Measurements from ENCODE around the gene TCTA. TPM values are rescaled to one million over a fixed set of nuclear protein-coding genes. Genes with fewer than 3 reads are reported as not detected.
A peak's percentile ranks its signal among the peaks of the same experiment; 100 is the strongest.

The TCTA gene
- total and polyA plus RNA-seq, 10 of the 15 experiments (the other 5 are each of a cell fraction or from before 2014, with no cell fraction given) = 6.5 to 30.5 (median 18.3) TPM

DNA sequence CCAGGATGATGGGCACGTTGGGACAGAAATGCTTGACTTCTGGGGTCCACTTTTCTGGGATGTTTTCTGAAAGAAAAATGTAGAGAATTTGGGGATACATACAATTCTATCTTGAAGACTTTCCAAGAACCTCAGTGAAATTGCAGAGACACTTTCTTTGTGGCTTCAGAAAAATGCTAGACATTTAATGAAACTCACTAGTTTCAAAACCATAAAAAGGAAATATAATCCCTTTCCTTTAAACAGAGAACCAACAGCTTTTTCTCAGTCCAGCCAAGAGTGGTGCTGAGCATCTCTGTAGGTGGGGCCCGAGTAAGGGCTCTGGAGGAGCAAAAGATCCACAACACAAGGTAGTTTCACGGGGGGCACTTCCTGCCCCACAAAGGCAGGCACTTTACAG is 49.7 kb upstream of the TCTA start:
- no peak for ATAC-seq

DNA sequence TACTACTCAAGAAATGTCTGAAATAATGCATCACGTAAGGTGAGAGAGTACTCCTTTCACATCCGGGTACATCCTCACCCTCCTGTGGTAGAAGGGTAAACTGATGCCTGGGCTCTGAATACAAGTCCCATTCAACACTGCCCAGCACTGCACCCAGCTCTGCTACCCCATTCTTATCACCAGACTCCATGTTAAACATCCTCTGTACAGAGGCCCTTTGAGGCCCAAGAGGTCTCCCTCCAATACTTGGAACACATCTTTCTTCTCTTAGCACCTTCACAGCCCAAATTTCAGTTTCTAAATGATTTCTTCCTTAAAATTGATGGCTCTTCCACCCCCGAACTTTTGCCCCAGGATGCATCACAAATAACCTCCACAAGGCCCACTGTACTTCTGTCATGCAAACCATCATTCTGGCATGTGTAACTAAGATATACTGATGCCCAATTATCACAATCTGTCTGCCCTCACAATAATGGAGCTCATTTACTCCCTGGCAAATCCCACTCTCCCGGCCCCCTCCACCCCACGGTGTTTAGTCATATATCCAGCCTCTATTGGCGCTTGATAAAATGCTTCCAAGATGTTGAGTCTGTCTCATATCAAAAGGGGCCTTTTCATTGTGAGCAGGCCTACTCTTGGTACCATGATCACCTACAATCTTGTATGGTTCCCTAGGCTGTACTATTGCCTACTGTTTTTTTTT is 41.5 kb upstream of the TCTA start:
- ChIA-PET CTCF (interaction anchor here (1.2 to 1.3 kb wide), 2 partner anchors 11 to 14 kb away, joined by 3 to 4 read pairs; no protein-coding TSS in a partner anchor), POLR2A (interaction anchor here (0.7 kb wide), 2 partner anchors 31 to 79 kb away, joined by 3 to 4 read pairs; partner anchors contain the start of gene USP4), RAD21 (ENCODE audit: unreplicated experiment) (interaction anchor here (1.3 kb wide), 1 partner anchor 39 kb away, joined by 3 read pairs; no protein-coding TSS in a partner anchor), SMC1A (ENCODE audit: uncharacterized antibody, unreplicated experiment) (interaction anchor here (0.6 to 1.0 kb wide), 2 partner anchors 18 to 322 kb away, joined by 3 read pairs; no protein-coding TSS in a partner anchor)
- ATAC-seq = no peak
- no peak overlapping the region for H3K9ac ChIP-seq (ENCODE audit: control insufficient read depth, insufficient read depth, low read length)
- DNase-seq (ENCODE audit: low read depth, low spot score) = no peak
- H3K4me1 ChIP-seq (ENCODE audit: control insufficient read depth, insufficient read depth, low read length) = no peaks in the 10 kb centered on the region
- no peak for FAIRE-seq
- no peak overlapping the region for H3K27ac ChIP-seq (ENCODE audit: control insufficient read depth, insufficient read depth)
- no peaks in the 10 kb centered on the region for H3K27me3 ChIP-seq (replicated peaks in 1 of 2; ENCODE audit: control insufficient read depth in 2 of 2, insufficient read depth in 2 of 2, low read length in 1 of 2)
- WGBS (ENCODE audit: insufficient coverage, insufficient replicate concordance, low lambda C conversion rate, missing lambda C conversion rate) = 59% methylated on average over 6 of the region's 6 CpGs
- intact Hi-C loops (cut with micrococcal nuclease; ENCODE audit: unreplicated experiment) = no loop called here
- H4K20me1 ChIP-seq (ENCODE audit: control insufficient read depth, insufficient read depth) = no peaks in the 10 kb centered on the region; the same call in 1 of the 2 replicates
- in situ Hi-C loops (cut with MboI) = no loop called here
- peaks cover 30 to 38% of the 10 kb centered on the region in 2 experiments for H3K36me3 ChIP-seq (ENCODE audit: control insufficient read depth in 2 of 2, insufficient read depth in 2 of 2, low read length in 1 of 2)
- H3K9me3 ChIP-seq (replicated peaks; ENCODE audit: control insufficient read depth, insufficient read depth, low read length) = no peaks in the 10 kb centered on the region
- no peak overlapping the region for H3K4me2 ChIP-seq (ENCODE audit: control insufficient read depth, insufficient read depth)
- H2AFZ ChIP-seq (ENCODE audit: control insufficient read depth, low read depth, low read length) = no peak overlapping the region
- peaks cover 36% of the 10 kb centered on the region for H3K79me2 ChIP-seq (ENCODE audit: control insufficient read depth, insufficient read depth, low read length)
- H3K4me3 ChIP-seq = no peak overlapping the region
- TSS peak; percentile 38 for BruUV-seq (replicated peaks)
- TF ChIP-seq, protein P1, sequence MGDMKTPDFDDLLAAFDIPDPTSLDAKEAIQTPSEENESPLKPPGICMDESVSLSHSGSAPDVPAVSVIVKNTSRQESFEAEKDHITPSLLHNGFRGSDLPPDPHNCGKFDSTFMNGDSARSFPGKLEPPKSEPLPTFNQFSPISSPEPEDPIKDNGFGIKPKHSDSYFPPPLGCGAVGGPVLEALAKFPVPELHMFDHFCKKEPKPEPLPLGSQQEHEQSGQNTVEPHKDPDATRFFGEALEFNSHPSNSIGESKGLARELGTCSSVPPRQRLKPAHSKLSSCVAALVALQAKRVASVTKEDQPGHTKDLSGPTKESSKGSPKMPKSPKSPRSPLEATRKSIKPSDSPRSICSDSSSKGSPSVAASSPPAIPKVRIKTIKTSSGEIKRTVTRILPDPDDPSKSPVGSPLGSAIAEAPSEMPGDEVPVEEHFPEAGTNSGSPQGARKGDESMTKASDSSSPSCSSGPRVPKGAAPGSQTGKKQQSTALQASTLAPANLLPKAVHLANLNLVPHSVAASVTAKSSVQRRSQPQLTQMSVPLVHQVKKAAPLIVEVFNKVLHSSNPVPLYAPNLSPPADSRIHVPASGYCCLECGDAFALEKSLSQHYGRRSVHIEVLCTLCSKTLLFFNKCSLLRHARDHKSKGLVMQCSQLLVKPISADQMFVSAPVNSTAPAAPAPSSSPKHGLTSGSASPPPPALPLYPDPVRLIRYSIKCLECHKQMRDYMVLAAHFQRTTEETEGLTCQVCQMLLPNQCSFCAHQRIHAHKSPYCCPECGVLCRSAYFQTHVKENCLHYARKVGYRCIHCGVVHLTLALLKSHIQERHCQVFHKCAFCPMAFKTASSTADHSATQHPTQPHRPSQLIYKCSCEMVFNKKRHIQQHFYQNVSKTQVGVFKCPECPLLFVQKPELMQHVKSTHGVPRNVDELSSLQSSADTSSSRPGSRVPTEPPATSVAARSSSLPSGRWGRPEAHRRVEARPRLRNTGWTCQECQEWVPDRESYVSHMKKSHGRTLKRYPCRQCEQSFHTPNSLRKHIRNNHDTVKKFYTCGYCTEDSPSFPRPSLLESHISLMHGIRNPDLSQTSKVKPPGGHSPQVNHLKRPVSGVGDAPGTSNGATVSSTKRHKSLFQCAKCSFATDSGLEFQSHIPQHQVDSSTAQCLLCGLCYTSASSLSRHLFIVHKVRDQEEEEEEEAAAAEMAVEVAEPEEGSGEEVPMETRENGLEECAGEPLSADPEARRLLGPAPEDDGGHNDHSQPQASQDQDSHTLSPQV (IDR thresholded peaks at IDR 0.05) = no peak
- no peak for TF ChIP-seq CHD1 (IDR thresholded peaks at IDR 0.05; ENCODE audit: low read depth, low read length)
- TF ChIP-seq, protein P2, sequence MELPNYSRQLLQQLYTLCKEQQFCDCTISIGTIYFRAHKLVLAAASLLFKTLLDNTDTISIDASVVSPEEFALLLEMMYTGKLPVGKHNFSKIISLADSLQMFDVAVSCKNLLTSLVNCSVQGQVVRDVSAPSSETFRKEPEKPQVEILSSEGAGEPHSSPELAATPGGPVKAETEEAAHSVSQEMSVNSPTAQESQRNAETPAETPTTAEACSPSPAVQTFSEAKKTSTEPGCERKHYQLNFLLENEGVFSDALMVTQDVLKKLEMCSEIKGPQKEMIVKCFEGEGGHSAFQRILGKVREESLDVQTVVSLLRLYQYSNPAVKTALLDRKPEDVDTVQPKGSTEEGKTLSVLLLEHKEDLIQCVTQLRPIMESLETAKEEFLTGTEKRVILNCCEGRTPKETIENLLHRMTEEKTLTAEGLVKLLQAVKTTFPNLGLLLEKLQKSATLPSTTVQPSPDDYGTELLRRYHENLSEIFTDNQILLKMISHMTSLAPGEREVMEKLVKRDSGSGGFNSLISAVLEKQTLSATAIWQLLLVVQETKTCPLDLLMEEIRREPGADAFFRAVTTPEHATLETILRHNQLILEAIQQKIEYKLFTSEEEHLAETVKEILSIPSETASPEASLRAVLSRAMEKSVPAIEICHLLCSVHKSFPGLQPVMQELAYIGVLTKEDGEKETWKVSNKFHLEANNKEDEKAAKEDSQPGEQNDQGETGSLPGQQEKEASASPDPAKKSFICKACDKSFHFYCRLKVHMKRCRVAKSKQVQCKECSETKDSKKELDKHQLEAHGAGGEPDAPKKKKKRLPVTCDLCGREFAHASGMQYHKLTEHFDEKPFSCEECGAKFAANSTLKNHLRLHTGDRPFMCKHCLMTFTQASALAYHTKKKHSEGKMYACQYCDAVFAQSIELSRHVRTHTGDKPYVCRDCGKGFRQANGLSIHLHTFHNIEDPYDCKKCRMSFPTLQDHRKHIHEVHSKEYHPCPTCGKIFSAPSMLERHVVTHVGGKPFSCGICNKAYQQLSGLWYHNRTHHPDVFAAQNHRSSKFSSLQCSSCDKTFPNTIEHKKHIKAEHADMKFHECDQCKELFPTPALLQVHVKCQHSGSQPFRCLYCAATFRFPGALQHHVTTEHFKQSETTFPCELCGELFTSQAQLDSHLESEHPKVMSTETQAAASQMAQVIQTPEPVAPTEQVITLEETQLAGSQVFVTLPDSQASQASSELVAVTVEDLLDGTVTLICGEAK (IDR thresholded peaks at IDR 0.05; ENCODE audit: borderline replicate concordance) = no peak
- TF ChIP-seq JUND (IDR thresholded peaks at IDR 0.05; ENCODE audit: low read depth, low read length) = no peak

More for the DNA sequence above, 49.7 kb upstream of the TCTA start:
- POLR2A ChIA-PET = interaction anchor here (0.7 to 1.3 kb wide), 4 partner anchors 23 to 1371 kb away, joined by 3 to 6 read pairs (median 4); partner anchors contain the start of genes RHOA, TCTA and USP4
- no peak overlapping the region for H3K9ac ChIP-seq (ENCODE audit: control insufficient read depth, insufficient read depth, low read length)
- H3K4me3 ChIP-seq = no peak overlapping the region
- H3K27ac ChIP-seq (ENCODE audit: control insufficient read depth, insufficient read depth) = no peak overlapping the region
- no peaks in the 10 kb centered on the region for H3K27me3 ChIP-seq (replicated peaks in 1 of 2; ENCODE audit: control insufficient read depth in 2 of 2, insufficient read depth in 2 of 2, low read length in 1 of 2)
- peaks cover 5% of the 10 kb centered on the region for H3K4me1 ChIP-seq (ENCODE audit: control insufficient read depth, insufficient read depth, low read length)
- in situ Hi-C loops (cut with MboI) = no loop called here
- DNase-seq (ENCODE audit: low read depth, low spot score) (no peak), FAIRE-seq (no peak)
- no peaks in the 10 kb centered on the region for H3K9me3 ChIP-seq (replicated peaks; ENCODE audit: control insufficient read depth, insufficient read depth, low read length)
- 85% methylated on average over 3 of the region's 3 CpGs for WGBS (ENCODE audit: insufficient coverage, insufficient replicate concordance, low lambda C conversion rate, missing lambda C conversion rate)
- BruUV-seq (replicated peaks) = no TSS peak
- no peak overlapping the region for H2AFZ ChIP-seq (ENCODE audit: control insufficient read depth, low read depth, low read length)
- intact Hi-C loops (cut with micrococcal nuclease; ENCODE audit: unreplicated experiment) = no loop called here
- SMC1A ChIA-PET (ENCODE audit: uncharacterized antibody, unreplicated experiment) = interaction anchor here (0.9 to 1.5 kb wide), 3 partner anchors 22 to 47 kb away, joined by 3 to 5 read pairs (median 4); partner anchors contain the start of gene USP4
- no peak overlapping the region for H3K4me2 ChIP-seq (ENCODE audit: control insufficient read depth, insufficient read depth)
- RAD21 ChIA-PET (ENCODE audit: unreplicated experiment) = no interaction called here
- CTCF ChIA-PET = interaction anchor here (1.5 to 1.6 kb wide), 2 partner anchors 22 to 87 kb away, joined by 3 to 6 read pairs; partner anchors contain the start of gene USP4
- H3K36me3 ChIP-seq (ENCODE audit: control insufficient read depth in 2 of 2, insufficient read depth in 2 of 2, low read length in 1 of 2) = peaks cover 23 to 29% of the 10 kb centered on the region in 2 experiments
- TF ChIP-seq HDGF (IDR thresholded peaks at IDR 0.05) (no peak), POU2F2 (IDR thresholded peaks at IDR 0.05; ENCODE audit: borderline replicate concordance, low read depth, low read length) (no peak), RCOR1 (conservative IDR thresholded peaks at IDR 0.05; ENCODE audit: low read depth, low read length) (no peak), FOS (IDR thresholded peaks at IDR 0.05; ENCODE audit: borderline replicate concordance, extremely low read depth, insufficient read length) (no peak), SUZ12 (IDR thresholded peaks at IDR 0.05; ENCODE audit: unreplicated experiment) (no peak)
- H4K20me1 ChIP-seq (ENCODE audit: control insufficient read depth, insufficient read depth) = no peaks in the 10 kb centered on the region
- peaks cover 12% of the 10 kb centered on the region for H3K79me2 ChIP-seq (ENCODE audit: control insufficient read depth, insufficient read depth, low read length)
